Activated gamma-delta T cell treated with anti-CD3 and anti-CD28 coated beads, Interleukin-2, amount 50 U/mL, for 16 hours (primary cell): ENCODE data around the gene NFATC4.

Source experiments
- DNase-seq: peaks from one replicate; pipeline ENCODE4 v3.0.0-alpha.2; 2020; ENCODE audit warnings: low read depth

The NFATC4 gene

GRCh38 chr14:24409956-24410355 lies 42.0 kb downstream of the NFATC4 start:
- DNase-seq = no peak

DNA sequence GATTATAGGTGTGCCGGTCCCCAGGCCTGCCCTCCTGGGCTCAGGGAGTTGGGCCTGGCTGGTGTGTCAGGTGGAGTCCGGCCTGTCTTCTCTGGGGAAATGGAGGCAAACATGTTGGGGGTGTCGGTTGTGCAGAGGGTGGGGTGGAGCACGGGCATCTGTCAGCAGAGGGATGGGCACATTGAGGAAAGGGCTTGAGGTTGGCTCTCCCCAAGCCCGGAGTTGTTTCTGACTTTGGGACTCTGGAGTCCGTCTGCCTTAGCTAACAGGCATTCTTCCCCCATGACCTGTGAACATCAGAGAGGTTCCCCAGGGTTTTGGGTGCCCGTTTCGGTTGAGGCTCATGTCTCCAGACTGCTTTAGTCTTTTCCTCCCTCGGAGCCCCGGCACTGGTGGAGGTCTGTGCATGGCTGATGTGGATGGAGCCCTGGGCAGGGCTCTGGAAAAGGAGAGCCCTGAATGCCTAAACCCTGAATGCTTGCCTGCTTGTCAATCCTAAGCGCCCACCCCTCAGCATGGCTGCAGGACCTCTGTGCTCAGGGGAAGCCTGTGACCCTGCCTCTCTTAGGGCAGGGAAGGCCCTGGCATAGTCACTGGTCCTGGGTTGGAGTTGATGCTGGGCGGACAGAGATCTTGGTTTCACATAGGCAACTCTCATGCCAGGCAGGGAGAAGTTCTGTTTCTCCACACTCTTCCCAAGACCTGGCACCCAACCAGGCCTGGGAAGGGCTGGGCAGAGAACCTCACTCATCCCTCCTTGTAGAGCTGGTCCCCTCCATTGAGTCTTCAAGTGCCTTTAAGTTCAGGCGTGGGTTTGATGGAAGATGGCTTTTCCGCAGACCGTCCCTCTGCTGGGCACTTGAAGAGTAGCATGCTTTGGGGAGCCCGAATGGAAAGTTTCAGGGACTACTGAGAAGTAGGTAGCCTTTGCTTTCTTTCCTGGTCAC lies 43.7 kb downstream of the NFATC4 start:
- no peak for DNase-seq

GRCh38 chr14:24414077-24414476 lies 46.1 kb downstream of the NFATC4 start:
- no peak for DNase-seq

DNA sequence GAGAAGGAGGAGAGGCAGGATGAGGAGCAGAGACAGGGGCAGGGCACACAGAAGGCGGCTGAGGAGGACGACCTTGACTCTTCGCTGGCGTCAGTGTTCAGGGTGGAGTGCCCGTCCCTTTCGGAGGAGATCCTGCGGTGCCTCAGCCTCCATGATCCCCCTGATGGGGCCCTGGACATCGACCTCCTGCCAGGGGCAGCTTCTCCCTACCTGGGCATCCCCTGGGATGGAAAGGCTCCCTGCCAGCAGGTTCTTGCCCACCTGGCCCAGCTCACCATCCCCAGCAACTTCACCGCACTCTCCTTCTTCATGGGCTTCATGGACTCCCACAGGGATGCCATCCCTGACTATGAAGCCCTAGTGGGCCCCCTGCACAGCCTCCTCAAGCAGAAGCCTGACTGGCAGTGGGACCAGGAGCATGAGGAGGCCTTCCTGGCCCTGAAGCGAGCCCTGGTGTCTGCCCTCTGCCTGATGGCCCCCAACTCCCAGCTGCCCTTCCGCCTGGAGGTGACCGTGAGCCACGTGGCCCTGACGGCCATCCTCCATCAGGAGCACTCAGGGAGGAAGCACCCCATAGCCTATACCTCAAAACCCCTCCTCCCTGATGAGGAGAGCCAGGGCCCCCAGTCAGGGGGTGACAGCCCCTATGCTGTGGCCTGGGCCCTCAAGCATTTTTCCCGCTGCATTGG lies 46.9 kb downstream of the NFATC4 start:
- DNase-seq = no peak

GRCh38 chr14:24415421-24416253 lies 47.7 kb downstream of the NFATC4 start:
- DNase-seq = no peak

DNA sequence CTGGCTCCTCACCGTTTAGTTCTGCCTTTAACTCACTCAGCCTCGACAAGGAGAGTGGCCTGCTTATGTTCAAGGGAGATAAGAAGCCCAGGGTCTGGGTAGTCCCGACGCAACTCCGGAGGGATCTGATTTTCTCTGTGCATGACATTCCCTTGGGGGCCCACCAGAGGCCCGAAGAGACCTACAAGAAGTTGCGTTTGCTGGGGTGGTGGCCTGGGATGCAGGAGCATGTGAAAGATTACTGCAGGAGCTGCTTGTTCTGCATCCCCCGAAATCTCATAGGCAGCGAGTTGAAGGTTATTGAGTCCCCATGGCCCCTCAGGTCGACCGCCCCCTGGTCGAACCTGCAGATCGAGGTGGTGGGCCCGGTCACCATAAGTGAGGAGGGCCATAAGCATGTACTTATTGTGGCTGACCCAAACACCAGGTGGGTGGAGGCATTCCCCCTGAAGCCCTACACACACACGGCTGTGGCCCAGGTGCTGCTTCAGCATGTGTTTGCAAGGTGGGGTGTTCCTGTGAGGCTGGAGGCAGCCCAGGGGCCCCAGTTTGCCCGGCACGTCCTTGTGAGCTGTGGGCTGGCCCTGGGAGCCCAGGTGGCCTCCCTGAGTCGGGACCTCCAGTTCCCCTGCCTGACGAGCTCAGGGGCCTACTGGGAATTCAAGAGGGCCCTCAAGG lies 48.4 kb downstream of the NFATC4 start:
- no peak for DNase-seq

DNA sequence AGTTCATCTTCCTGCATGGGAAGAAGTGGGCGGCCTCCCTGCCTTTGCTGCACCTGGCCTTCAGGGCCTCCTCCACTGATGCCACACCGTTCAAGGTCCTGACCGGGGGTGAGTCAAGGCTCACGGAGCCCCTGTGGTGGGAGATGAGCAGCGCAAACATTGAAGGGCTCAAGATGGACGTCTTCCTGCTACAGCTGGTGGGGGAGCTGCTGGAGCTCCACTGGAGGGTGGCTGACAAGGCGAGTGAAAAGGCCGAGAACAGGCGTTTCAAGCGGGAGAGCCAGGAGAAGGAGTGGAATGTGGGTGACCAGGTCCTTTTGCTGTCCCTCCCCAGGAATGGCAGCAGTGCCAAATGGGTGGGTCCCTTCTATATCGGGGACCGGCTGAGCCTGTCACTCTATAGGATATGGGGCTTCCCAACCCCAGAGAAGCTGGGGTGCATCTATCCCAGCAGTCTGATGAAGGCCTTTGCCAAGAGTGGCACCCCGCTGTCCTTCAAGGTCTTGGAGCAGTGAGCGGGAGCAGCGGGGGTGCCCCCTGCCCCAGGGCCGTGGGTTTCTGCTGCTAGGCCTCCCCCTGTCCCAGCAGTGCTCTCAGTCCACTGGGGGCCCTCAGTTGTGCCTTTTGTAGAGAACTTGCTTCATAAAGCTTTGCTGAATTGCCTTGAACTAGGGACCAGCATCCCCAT lies 49.1 kb downstream of the NFATC4 start:
- DNase-seq = no peak

DNA sequence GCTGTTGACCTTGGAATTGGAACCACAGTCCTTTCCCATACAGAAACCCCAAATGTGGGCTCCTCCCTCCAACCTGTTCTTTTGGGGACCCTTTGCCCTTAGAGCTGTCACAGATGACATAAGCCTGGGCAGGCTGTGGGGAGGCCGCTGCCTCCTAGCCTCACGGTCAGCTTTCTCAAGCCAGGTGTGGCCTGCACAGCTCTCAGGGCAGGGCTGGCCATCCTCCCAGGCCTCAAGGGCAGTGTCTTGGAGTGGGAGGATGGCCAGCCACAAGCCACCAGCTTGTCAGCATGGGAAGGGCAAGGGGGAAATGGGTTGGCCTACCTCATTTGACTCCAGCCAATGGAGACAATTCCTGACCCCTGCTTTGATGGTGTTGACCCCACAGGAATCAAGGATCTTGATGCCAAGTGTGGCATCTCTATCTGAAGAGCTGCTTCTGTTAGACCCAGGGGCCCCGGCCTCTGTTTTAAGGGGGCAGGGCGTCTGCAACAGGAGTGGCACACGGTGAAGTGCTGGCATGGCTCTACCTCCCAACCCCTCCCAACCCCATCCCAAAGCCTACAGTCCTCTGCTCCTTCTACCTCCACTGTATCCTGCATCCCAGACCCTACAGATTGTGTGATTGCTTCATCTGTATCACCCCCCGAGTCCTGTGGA lies 50.0 kb downstream of the NFATC4 start:
- DNase-seq = no peak

- no peak for DNase-seq
Observed at GRCh38 chr14:24418492-24418873, 50.5 kb downstream of the NFATC4 start.

GRCh38 chr14:24422261-24422660 lies 54.3 kb downstream of the NFATC4 start:
- DNase-seq = no peak

DNA sequence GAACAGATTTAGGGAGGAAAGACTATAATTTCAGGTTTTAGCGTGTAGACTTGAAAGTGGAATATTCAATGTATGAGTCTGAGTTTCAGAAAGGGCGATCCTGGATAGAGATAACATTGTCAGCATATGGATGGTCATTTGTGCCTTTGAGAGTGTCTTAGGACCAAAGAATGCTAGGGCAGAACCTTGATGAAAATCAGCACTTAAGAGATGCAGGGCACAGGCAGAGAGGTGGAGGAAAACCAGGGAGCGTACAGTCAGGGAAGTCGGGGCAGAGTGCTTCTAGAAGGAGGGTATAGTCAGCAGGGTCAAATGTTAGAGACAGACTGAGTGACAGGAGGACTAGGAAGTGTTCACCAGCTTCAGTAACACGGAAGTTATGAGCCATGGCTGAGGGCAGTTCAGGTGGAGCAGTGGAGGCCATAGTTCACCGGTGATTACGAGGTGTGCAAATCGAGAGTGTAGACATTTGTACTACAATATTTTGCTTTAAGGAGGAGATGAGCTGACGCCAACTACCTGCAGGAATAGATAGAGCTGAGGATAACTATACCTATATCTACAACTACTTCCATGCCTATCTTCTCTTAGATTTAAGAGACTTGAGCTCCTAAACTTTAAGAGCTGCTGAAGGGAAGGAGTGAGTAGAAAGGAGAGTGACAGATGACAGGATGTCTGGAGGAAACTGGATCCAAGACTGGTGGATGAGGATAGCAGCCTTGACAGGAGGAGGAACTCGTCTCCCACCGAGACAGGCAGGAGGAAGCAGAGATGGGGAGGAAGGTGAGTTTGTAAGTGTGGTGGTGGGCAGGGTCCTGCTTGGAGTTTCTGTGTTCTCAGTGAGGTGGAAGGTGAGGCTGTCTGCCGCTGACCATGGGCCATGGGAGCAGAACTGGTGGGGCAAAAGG lies 55.0 kb downstream of the NFATC4 start:
- no peak for DNase-seq

DNA sequence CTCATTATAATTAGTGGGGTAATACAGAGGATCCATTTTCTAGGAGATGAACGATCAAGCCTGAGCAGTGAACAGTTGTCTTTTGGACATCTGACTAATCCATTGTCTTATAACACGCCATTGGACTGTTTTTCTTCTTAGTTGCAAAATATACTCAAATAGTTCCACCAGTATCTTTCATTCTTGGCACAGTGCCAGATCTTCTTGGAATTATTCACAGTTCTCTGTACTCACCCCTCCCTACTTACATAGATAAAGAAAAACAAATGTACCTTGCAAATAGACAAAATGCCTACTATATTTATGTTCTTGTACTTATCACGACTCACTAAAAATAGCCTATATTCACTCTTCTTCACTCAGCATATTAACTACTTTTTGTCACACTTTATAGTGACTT lies 57.7 kb downstream of the NFATC4 start:
- no peak for DNase-seq

DNA sequence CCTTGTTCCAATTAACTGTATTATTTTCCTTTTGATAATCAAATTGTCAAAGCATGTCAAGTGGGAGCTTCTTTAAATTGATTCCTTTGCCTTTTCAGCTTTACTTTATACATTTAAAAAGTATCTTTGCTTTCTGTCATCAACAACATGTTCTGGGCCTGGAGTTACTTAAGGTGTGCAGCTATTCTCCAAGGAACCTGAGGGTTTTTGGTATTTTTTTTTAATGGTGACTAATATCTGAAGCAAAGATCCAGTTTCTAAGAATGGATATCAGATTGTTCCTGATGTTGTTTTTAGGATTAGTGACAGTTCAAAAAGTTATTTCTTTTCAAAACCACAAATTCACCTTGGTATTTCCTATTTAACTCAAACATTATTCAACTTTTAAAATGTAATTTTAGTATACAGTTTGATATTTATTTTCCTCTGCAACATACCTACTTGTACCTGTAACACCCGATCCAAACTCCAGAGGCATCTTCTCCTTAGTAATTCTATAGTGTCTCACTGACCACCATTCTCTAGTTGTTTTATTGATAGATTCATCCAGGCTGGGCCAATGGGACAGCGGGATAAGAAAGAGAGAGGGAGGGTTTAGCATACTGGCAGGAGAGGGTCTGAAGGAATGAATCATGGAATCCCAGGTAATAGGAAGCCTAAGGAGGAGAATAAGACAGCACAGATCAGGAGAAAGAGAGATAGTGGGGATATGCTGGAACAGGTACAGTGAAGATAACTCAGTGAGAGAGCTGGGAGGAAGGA lies 58.3 kb downstream of the NFATC4 start:
- DNase-seq = no peak

- no peak for DNase-seq
Observed at GRCh38 chr14:24426912-24427536, 59.0 kb downstream of the NFATC4 start.

- DNase-seq = no peak
Observed at GRCh38 chr14:24427537-24428508, 59.8 kb downstream of the NFATC4 start.

GRCh38 chr14:24428628-24429394 lies 60.8 kb downstream of the NFATC4 start:
- DNase-seq = no peak
